ENCODE data around the gene ARHGAP40. TPM values are rescaled to one million over a fixed set of nuclear protein-coding genes. Genes with fewer than 3 reads are reported as not detected.

Gene ARHGAP40
- total and polyA plus RNA-seq, 2 of the 4 experiments (the other 2 are of a cell fraction), result not detected

DNA sequence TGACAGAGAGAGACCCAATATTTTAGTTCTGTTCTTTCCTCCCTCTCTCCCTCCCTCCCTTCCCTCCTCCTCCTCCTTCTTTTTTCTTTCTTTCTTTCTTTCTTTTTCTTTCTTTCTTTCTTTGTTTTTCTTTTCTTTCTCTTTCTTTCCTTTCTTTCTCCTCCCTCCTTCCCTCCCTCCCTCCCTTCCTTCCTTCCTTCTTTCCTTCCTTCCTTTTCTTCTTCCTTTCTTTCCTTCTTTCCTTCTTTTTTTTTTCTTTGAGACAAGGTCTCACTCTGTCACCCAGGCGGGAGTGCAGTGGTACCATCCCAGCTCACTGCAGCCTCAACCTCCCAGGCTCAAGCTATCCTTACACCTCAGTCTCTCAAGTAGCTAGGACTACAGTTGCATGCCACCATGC lies 28.4 kb downstream of the ARHGAP40 start:
- H3K79me1 ChIP-seq (ENCODE audit: low read depth in 1 of 2, low read length in 2 of 2), result no peaks in the 10 kb centered on the region
- no peak overlapping the region for H2AK9ac ChIP-seq (replicated peaks; ENCODE audit: low read depth, low read length, poor library complexity)
- no peak overlapping the region for H3K18ac ChIP-seq (ENCODE audit: low read depth, low read length)
- intact Hi-C loops (cut with micrococcal nuclease) (loop anchor here (5.0 kb wide), 1 partner anchor 122 kb away; no protein-coding TSS in a partner anchor), in situ Hi-C loops (cut with MboI; ENCODE audit: low sequenced_read_pairs) (no loop called here), dilution Hi-C loops (cut with HindIII; ENCODE audit: low sequenced_read_pairs, unreplicated experiment) (no loop called here)
- WGBS, 2 experiments (ENCODE audit: extremely low coverage in 2 of 2, insufficient read length in 1 of 2), result no CpG with 5 or more reads among the region's 1 CpG
- no peak overlapping the region for H3K27ac ChIP-seq (ENCODE audit: insufficient read depth, low read length)
- no peak overlapping the region for H2BK120ac ChIP-seq (ENCODE audit: low read depth, low read length)
- no peak overlapping the region for H3K9ac ChIP-seq (ENCODE audit: low read depth, low read length)
- no peak for TF ChIP-seq MAZ (IDR thresholded peaks at IDR 0.05; ENCODE audit: borderline replicate concordance, low read depth, low read length)
- no peak for TF ChIP-seq BHLHE40 (IDR thresholded peaks at IDR 0.05; ENCODE audit: low read depth, low read length)
- no peak for TF ChIP-seq MAFK (IDR thresholded peaks at IDR 0.05; ENCODE audit: low read depth, low read length)
- TF ChIP-seq CTCF (conservative IDR thresholded peaks at IDR 0.05; ENCODE audit: low read depth, low read length), result no peak
- TF ChIP-seq CHD1 (IDR thresholded peaks at IDR 0.05; ENCODE audit: low read depth, low read length), result no peak
- TF ChIP-seq, protein P1, sequence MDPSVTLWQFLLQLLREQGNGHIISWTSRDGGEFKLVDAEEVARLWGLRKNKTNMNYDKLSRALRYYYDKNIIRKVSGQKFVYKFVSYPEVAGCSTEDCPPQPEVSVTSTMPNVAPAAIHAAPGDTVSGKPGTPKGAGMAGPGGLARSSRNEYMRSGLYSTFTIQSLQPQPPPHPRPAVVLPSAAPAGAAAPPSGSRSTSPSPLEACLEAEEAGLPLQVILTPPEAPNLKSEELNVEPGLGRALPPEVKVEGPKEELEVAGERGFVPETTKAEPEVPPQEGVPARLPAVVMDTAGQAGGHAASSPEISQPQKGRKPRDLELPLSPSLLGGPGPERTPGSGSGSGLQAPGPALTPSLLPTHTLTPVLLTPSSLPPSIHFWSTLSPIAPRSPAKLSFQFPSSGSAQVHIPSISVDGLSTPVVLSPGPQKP (IDR thresholded peaks at IDR 0.05; ENCODE audit: borderline replicate concordance, low read depth, low read length), result no peak
- no peak for TF ChIP-seq FOS (IDR thresholded peaks at IDR 0.05; ENCODE audit: low read depth, low read length)
- TF ChIP-seq MXI1 (IDR thresholded peaks at IDR 0.05; ENCODE audit: borderline replicate concordance, low read depth, low read length), result no peak
- TF ChIP-seq RAD21 (IDR thresholded peaks at IDR 0.05; ENCODE audit: low read length), result no peak
- TF ChIP-seq RFX5 (IDR thresholded peaks at IDR 0.05; ENCODE audit: low read depth, low read length), result no peak
- no peak for TF ChIP-seq POLR2A (IDR thresholded peaks at IDR 0.05; ENCODE audit: low read depth, low read length)
- TF ChIP-seq USF2 (IDR thresholded peaks at IDR 0.05; ENCODE audit: low read depth, low read length), result no peak
- no peak for TF ChIP-seq SMC3 (IDR thresholded peaks at IDR 0.05; ENCODE audit: low read depth, low read length)
- TF ChIP-seq NFE2L2 (IDR thresholded peaks at IDR 0.05; ENCODE audit: low read depth, low read length), result no peak
- TF ChIP-seq CEBPB (IDR thresholded peaks at IDR 0.05; ENCODE audit: low read depth, low read length), result no peak
- TF ChIP-seq RCOR1 (IDR thresholded peaks at IDR 0.05; ENCODE audit: insufficient replicate concordance, low read length), result no peak
- H3K56ac ChIP-seq (ENCODE audit: extremely low read depth, insufficient read depth, low read length), result no peak overlapping the region
- ATAC-seq (ENCODE audit: low read depth), result no peak
- no peak overlapping the region for H3K23ac ChIP-seq (ENCODE audit: low read depth, low read length)
- no TSS peak for BruUV-seq (replicated peaks)
- no peak overlapping the region for H3K4me2 ChIP-seq (ENCODE audit: low read depth, low read length)
- no peak for DNase-seq
- no peaks in the 10 kb centered on the region for H3K9me1 ChIP-seq (ENCODE audit: insufficient read depth, low read length)
- no peak overlapping the region for H4K5ac ChIP-seq (ENCODE audit: low read depth, low read length)
- H2BK20ac ChIP-seq (ENCODE audit: low read depth, low read length), result no peak overlapping the region
- no peaks in the 10 kb centered on the region for H4K20me1 ChIP-seq (ENCODE audit: insufficient read depth, low read length)
- H3K4me3 ChIP-seq (ENCODE audit: insufficient read depth, low read depth, low read length), result no peak overlapping the region
- H4K8ac ChIP-seq (ENCODE audit: low read depth in 2 of 2, low read length in 2 of 2), result no peak overlapping the region
- H3K36me3 ChIP-seq (ENCODE audit: control insufficient read depth, insufficient read depth, low read length), result no peaks in the 10 kb centered on the region
- H2BK15ac ChIP-seq (ENCODE audit: low read depth, low read length), result no peak overlapping the region
- no peak overlapping the region for H2AFZ ChIP-seq (replicated peaks; ENCODE audit: low read length, poor library complexity)
- no peak overlapping the region for H2AK5ac ChIP-seq (ENCODE audit: low read depth, low read length)
- H4K91ac ChIP-seq (ENCODE audit: insufficient read depth, low read depth, low read length), result no peak overlapping the region
- CTCF ChIA-PET, result interaction anchor here (1.6 kb wide), 1 partner anchor 25 kb away, joined by 3 read pairs; no protein-coding TSS in a partner anchor
- H3K27me3 ChIP-seq (ENCODE audit: control insufficient read depth, insufficient read depth, low read length), result peaks cover 5% of the 10 kb centered on the region; the same call in 1 of the 2 replicates
- no peak overlapping the region for H3K14ac ChIP-seq (replicated peaks; ENCODE audit: low read depth, low read length)
- H3K4ac ChIP-seq (ENCODE audit: low read depth, low read length), result no peak overlapping the region
- H2BK5ac ChIP-seq (ENCODE audit: low read depth, low read length, poor library complexity, severe bottlenecking), result no peak overlapping the region
- no peaks in the 10 kb centered on the region for H3K4me1 ChIP-seq (ENCODE audit: control insufficient read depth, insufficient read depth, low read length)
- POLR2A ChIA-PET (ENCODE audit: unreplicated experiment), result interaction anchor here (0.6 kb wide), 1 partner anchor 10 kb away, joined by 3 read pairs; no protein-coding TSS in a partner anchor
- no peaks in the 10 kb centered on the region for H3K9me3 ChIP-seq (ENCODE audit: control insufficient read depth, insufficient read depth, low read length)

All from IMR-90 (cell line).